Measurements from ENCODE around the gene RTL1. TPM values are rescaled to one million over a fixed set of nuclear protein-coding genes. Genes with fewer than 3 reads are reported as not detected.

The RTL1 gene
- total and polyA plus RNA-seq, 2 donors (not counting 1 experiment from before 2014, with no cell fraction given) = not detected

DNA sequence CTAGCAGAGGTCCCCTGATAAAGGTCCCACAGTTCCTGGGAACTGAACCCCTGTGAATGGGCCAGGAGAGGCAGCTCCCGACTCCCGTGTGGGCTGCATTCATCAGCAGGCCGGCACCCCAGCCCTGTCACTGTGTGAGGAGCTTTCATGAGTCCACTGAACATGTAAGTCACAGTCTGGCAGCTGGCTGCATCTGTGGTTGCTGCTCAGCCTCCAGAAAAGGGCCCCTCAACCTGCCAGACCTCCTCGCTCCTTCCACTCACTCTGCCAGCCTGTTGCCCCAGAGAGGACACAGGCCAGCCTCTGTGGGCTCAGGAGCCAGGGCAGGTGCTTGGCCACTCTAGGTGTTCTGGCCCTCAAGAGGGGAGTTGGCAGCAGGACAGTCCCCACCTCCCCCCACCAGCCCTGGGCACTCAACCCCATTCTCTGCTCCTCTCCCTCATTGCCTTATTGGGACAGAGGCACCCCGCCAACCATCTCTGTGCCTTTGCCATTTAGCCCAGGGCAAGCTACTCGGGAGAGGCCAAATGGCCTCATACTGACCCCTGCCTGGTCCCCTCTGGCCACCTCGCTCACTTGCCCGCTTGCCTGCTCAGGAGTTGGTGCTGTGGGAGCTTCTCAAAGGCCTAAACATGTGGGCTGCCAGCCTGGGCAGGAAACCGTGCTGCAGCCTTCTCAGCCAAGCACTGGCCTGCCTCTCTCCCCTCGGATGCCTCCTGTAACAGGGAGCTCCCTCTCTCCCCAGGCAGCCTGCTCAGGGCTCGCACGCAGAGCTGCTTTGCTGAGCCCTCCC, 1.9 kb downstream of the RTL1 start:
- Histone ChIP-seq H3K36me3 (ENCODE audit: control insufficient read depth, insufficient read depth, low read length) (peaks cover 9% of the 10 kb centered on the region), H3K27ac (ENCODE audit: insufficient read depth, low read length) (no peak overlapping the region), H3K9me3 (ENCODE audit: control insufficient read depth, insufficient read depth, low read depth, low read length) (no peaks in the 10 kb centered on the region), H3K4me2 (ENCODE audit: extremely low read depth, insufficient read depth, low read length) (no peak overlapping the region), H4K20me1 (ENCODE audit: control insufficient read depth, extremely low read depth, insufficient read depth, low read length) (no peaks in the 10 kb centered on the region), H2AFZ (ENCODE audit: low read length) (no peak overlapping the region), H3K9ac (ENCODE audit: insufficient read depth, low read length) (no peak overlapping the region), H3K79me2 (ENCODE audit: control insufficient read depth, insufficient read depth, low read length) (no peaks in the 10 kb centered on the region), H3K27me3 (ENCODE audit: control insufficient read depth, insufficient read depth, low read length) (peaks cover 2% of the 10 kb centered on the region), H3K4me1 (ENCODE audit: control insufficient read depth, extremely low read depth, insufficient read depth, low read length) (peaks cover 4% of the 10 kb centered on the region), H3K4me3 (replicated peaks in 1 of 4; ENCODE audit: control extremely low read depth in 1 of 4, insufficient read depth in 1 of 4, low read depth in 3 of 4, low read length in 4 of 4) (no peak overlapping the region)
- TF ChIP-seq, protein P1, sequence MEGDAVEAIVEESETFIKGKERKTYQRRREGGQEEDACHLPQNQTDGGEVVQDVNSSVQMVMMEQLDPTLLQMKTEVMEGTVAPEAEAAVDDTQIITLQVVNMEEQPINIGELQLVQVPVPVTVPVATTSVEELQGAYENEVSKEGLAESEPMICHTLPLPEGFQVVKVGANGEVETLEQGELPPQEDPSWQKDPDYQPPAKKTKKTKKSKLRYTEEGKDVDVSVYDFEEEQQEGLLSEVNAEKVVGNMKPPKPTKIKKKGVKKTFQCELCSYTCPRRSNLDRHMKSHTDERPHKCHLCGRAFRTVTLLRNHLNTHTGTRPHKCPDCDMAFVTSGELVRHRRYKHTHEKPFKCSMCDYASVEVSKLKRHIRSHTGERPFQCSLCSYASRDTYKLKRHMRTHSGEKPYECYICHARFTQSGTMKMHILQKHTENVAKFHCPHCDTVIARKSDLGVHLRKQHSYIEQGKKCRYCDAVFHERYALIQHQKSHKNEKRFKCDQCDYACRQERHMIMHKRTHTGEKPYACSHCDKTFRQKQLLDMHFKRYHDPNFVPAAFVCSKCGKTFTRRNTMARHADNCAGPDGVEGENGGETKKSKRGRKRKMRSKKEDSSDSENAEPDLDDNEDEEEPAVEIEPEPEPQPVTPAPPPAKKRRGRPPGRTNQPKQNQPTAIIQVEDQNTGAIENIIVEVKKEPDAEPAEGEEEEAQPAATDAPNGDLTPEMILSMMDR (conservative IDR thresholded peaks at IDR 0.05 in 1 of 2, IDR thresholded peaks at IDR 0.05 in 1 of 2; ENCODE audit: low read depth in 1 of 2, low read length in 2 of 2) = no peak
- no peak for TF ChIP-seq EZH2 (IDR thresholded peaks at IDR 0.05; ENCODE audit: low read length, missing control alignments)
- DNase-seq (ENCODE audit: low read depth in 2 of 2) = no peak

DNA sequence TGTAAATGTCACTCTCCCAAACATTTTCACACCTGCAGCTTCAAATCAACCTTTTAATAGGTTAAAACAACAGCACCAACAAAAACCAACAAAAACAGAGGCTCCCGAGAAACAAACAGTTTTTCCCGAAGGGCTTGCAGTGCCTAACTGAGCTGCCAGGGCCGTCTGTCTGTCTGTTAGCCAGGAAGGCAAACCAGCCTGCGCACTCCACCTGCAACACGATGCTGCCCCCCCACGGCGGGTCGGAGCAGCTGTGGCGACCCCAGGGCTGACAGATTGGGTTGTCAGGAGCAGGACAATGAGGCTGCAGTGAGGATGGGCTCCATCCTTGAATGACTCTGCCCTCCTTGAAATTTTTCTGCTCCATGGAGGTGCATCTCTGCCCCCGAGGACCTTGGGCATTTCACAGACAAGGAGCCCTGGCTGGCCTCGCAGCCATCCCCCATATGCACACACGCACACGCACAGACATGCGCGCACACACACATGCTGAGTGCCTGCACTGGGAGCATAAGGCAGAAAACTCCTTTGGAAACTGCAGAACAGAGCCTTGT, 2.6 kb downstream of the RTL1 start:
- Histone ChIP-seq H3K9ac (ENCODE audit: insufficient read depth, low read length) (no peak overlapping the region), H3K79me2 (ENCODE audit: control insufficient read depth, insufficient read depth, low read length) (no peaks in the 10 kb centered on the region), H3K4me3 (replicated peaks in 1 of 4; ENCODE audit: control extremely low read depth in 1 of 4, insufficient read depth in 1 of 4, low read depth in 3 of 4, low read length in 4 of 4) (no peak overlapping the region), H3K4me2 (ENCODE audit: extremely low read depth, insufficient read depth, low read length) (no peak overlapping the region), H3K27me3 (ENCODE audit: control insufficient read depth, insufficient read depth, low read length) (peaks cover 2% of the 10 kb centered on the region), H3K27ac (ENCODE audit: insufficient read depth, low read length) (no peak overlapping the region), H4K20me1 (ENCODE audit: control insufficient read depth, extremely low read depth, insufficient read depth, low read length) (no peaks in the 10 kb centered on the region), H3K4me1 (ENCODE audit: control insufficient read depth, extremely low read depth, insufficient read depth, low read length) (peaks cover 4% of the 10 kb centered on the region), H3K9me3 (ENCODE audit: control insufficient read depth, insufficient read depth, low read depth, low read length) (no peaks in the 10 kb centered on the region), H2AFZ (ENCODE audit: low read length) (no peak overlapping the region), H3K36me3 (ENCODE audit: control insufficient read depth, insufficient read depth, low read length) (peaks cover 9% of the 10 kb centered on the region)
- DNase-seq (ENCODE audit: low read depth in 2 of 2) = peak in 1 of 2 donors; percentile 18
- no peak for TF ChIP-seq EZH2 (IDR thresholded peaks at IDR 0.05; ENCODE audit: low read length, missing control alignments)
- TF ChIP-seq, protein P1 (conservative IDR thresholded peaks at IDR 0.05 in 1 of 2, IDR thresholded peaks at IDR 0.05 in 1 of 2; ENCODE audit: low read depth in 1 of 2, low read length in 2 of 2) = peak in 1 of 2 donors; percentile 22

DNA sequence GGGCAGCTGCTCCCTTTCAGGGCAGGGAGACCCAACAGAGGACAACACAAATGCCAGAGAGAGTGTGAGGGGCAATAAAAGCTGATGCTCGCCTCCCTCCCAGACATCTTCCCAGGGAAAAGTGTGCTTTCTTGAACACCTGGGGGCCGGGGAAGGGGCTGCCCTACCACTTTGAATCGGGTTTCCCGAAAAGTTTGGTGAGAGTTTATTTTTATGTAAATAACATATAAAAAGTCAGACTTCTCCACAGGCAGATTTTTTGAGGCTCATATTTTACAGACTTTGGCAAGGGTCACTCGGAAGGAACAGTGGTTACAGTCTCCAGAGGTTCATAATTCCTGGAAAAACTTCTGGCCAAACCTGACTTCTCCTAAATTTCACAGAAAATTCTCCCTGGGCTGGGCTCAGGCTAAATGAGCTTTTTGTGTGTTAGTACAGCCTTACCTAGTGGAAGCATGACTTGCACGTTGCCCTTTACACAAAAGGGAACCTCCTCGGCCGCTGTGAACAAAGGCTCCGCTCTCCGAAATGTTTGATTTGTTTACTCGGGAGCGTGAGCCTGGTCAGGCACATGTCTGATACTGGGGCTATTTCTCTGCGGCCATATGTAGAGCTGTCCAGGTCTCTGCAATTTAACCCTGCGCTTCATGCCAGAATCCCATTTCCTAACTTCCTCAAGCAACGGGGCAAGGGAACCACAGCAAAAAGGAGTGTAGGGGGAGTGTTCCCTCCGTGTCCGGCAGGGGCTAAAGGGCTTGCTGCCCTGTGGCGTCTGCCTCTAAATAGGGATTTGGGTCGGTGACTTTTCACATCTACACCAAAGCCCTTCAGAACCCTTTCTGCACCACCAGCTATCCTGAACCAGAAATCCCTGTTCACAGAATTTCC, 3.4 kb downstream of the RTL1 start:
- H3K9me3 ChIP-seq (ENCODE audit: control insufficient read depth, insufficient read depth, low read depth, low read length) = no peaks in the 10 kb centered on the region
- peaks cover 2% of the 10 kb centered on the region for H3K27me3 ChIP-seq (ENCODE audit: control insufficient read depth, insufficient read depth, low read length)
- peaks cover 9% of the 10 kb centered on the region for H3K36me3 ChIP-seq (ENCODE audit: control insufficient read depth, insufficient read depth, low read length)
- no peak overlapping the region for H3K4me3 ChIP-seq (replicated peaks in 1 of 4; ENCODE audit: control extremely low read depth in 1 of 4, insufficient read depth in 1 of 4, low read depth in 3 of 4, low read length in 4 of 4)
- no peaks in the 10 kb centered on the region for H4K20me1 ChIP-seq (ENCODE audit: control insufficient read depth, extremely low read depth, insufficient read depth, low read length)
- DNase-seq (ENCODE audit: low read depth in 2 of 2) = no peak
- peaks cover 4% of the 10 kb centered on the region for H3K4me1 ChIP-seq (ENCODE audit: control insufficient read depth, extremely low read depth, insufficient read depth, low read length)
- TF ChIP-seq, protein P1 (conservative IDR thresholded peaks at IDR 0.05 in 1 of 2, IDR thresholded peaks at IDR 0.05 in 1 of 2; ENCODE audit: low read depth in 1 of 2, low read length in 2 of 2) = peak in 1 of 2 donors; percentile 10
- no peak for TF ChIP-seq EZH2 (IDR thresholded peaks at IDR 0.05; ENCODE audit: low read length, missing control alignments)
- no peak overlapping the region for H3K27ac ChIP-seq (ENCODE audit: insufficient read depth, low read length)
- no peak overlapping the region for H3K4me2 ChIP-seq (ENCODE audit: extremely low read depth, insufficient read depth, low read length)
- H2AFZ ChIP-seq (ENCODE audit: low read length) = no peak overlapping the region
- no peaks in the 10 kb centered on the region for H3K79me2 ChIP-seq (ENCODE audit: control insufficient read depth, insufficient read depth, low read length)
- H3K9ac ChIP-seq (ENCODE audit: insufficient read depth, low read length) = no peak overlapping the region

Measured in fibroblast of lung (primary cell).